BE2C (cell line): Measurements from ENCODE around the gene PIP5K1B.
A peak's percentile ranks its signal among the peaks of the same experiment; 100 is the strongest.

Experiments
- DNase-seq: peaks from one replicate; pipeline ENCODE4 v3.0.0-alpha.2; 2020
- H3K27me3 ChIP-seq: fragments of 250-450 bp; sonication (Bioruptor Pico); 2 replicates; pipeline ENCODE4 v1.5.1; 2020; ENCODE audit warnings: mild to moderate bottlenecking
- H3K36me3 ChIP-seq: fragments of 250-450 bp; sonication (Bioruptor Pico); 2 replicates; pipeline ENCODE4 v1.5.1; 2020; ENCODE audit warnings: mild to moderate bottlenecking
- H3K4me1 ChIP-seq: fragments of 250-450 bp; sonication (Bioruptor Pico); 2 replicates; pipeline ENCODE4 v1.5.1; 2020
- H3K4me3 ChIP-seq: 2 replicates; pipeline ENCODE4 v1.5.1; 2011; ENCODE audit warnings: low read depth, low read length
- H3K9me3 ChIP-seq: fragments of 250-450 bp; sonication (Bioruptor Pico); 2 replicates; pipeline ENCODE4 v1.5.1; 2020
- TF ChIP-seq, protein P1 (sequence below): IDR thresholded peaks from 2 replicates; pipeline ENCODE4 v1.5.1; 2012; ENCODE audit warnings: mild to moderate bottlenecking, low read depth, low read length

PIP5K1B gene

GRCh38 chr9:68775003-68775730, 70.1 kb downstream of the PIP5K1B start:
- Histone ChIP-seq H3K36me3 (no peaks in the 10 kb centered on the region), H3K4me1 (no peaks in the 10 kb centered on the region), H3K4me3 (no peak overlapping the region), H3K27me3 (peaks cover 28% of the 10 kb centered on the region), H3K9me3 (no peaks in the 10 kb centered on the region)
- no peak for DNase-seq
- TF ChIP-seq, protein P1, sequence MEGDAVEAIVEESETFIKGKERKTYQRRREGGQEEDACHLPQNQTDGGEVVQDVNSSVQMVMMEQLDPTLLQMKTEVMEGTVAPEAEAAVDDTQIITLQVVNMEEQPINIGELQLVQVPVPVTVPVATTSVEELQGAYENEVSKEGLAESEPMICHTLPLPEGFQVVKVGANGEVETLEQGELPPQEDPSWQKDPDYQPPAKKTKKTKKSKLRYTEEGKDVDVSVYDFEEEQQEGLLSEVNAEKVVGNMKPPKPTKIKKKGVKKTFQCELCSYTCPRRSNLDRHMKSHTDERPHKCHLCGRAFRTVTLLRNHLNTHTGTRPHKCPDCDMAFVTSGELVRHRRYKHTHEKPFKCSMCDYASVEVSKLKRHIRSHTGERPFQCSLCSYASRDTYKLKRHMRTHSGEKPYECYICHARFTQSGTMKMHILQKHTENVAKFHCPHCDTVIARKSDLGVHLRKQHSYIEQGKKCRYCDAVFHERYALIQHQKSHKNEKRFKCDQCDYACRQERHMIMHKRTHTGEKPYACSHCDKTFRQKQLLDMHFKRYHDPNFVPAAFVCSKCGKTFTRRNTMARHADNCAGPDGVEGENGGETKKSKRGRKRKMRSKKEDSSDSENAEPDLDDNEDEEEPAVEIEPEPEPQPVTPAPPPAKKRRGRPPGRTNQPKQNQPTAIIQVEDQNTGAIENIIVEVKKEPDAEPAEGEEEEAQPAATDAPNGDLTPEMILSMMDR = no peak

GRCh38 chr9:68777070-68777763, 72.2 kb downstream of the PIP5K1B start:
- Histone ChIP-seq H3K4me3 (no peak overlapping the region), H3K4me1 (no peaks in the 10 kb centered on the region; the same call in 1 of the 2 replicates), H3K9me3 (no peaks in the 10 kb centered on the region), H3K27me3 (peaks cover 28% of the 10 kb centered on the region), H3K36me3 (no peaks in the 10 kb centered on the region)
- TF ChIP-seq, protein P1 = no peak
- DNase-seq = no peak

DNA sequence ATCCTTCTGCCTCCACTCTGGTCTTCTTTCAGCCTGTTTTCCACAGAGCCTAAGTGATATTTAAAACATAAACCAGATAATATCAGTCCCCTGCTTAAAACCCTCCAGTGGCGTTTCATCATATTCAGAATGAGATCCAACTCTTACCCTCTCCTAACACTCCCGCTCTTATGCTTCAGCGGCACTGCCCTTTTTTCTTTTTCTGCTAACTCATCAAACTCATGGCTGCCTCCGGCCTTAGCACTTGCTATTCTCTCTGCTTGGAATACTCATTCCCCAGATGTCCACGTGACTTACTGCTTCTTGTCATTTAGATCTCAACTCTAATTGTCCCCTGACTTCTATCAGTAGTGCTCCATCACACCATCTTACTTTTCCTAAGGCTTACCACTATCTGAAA, 73.6 kb downstream of the PIP5K1B start:
- TF ChIP-seq, protein P1 = no peak

DNA sequence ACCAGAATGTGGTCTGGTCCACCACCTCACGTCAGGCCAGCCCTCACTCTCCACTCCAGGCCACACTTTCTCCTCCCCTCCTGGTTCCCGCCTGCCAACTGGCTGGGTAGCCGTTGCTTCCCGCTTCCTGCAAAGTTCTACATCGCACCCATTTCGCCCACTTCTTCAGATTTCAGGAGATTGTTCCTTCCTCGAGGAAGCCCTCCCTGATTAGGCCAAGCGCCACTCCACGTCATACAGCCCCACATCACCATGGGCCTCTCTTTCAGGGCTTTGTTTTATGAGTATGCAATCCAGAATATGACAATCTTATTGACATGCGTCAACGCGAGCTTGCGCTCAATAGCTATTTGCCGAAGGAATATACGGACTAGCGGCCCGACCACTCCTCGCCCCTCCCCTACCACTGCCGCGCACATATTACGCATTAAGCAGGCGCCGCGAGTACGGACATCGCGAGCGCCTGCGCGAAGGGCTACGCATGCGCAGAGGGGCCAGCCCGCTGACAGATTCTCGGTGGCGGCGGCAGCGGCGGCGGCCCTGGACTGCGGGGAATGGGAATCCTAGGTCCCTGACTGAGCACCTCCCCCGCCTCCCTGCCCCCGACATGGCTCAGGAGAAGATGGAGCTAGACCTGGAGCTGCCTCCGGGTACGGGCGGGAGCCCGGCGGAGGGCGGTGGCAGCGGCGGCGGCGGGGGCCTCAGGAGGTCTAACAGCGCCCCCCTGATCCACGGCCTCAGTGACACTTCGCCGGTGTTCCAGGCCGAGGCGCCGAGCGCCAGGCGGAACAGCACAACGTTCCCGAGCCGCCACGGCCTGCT, 74.7 kb downstream of the PIP5K1B start:
- Histone ChIP-seq H3K36me3 (no peaks in the 10 kb centered on the region), H3K4me3 (peak overlapping the region; percentile 83), H3K27me3 (peaks cover 5% of the 10 kb centered on the region), H3K4me1 (no peaks in the 10 kb centered on the region; the same call in 1 of the 2 replicates), H3K9me3 (no peaks in the 10 kb centered on the region)
- TF ChIP-seq, protein P1 = peak; percentile 37; the same call in 1 of the 2 replicates
- peak; percentile 96 for DNase-seq

More for the DNA sequence above, 73.6 kb downstream of the PIP5K1B start:
- Histone ChIP-seq H3K4me1 (no peaks in the 10 kb centered on the region; the same call in 1 of the 2 replicates), H3K9me3 (no peaks in the 10 kb centered on the region), H3K36me3 (no peaks in the 10 kb centered on the region), H3K4me3 (no peak overlapping the region), H3K27me3 (peaks cover 15% of the 10 kb centered on the region)
- DNase-seq = no peak

DNA sequence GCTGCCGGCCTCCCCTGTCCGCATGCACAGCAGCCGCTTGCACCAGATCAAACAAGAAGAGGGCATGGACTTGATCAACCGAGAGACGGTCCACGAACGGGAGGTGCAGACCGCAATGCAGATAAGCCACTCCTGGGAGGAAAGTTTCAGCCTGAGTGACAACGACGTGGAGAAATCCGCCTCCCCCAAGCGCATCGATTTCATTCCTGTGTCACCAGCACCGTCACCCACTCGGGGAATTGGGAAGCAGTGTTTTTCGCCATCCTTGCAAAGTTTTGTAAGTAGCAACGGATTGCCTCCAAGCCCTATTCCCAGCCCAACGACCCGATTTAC, 75.3 kb downstream of the PIP5K1B start:
- H3K9me3 ChIP-seq = no peaks in the 10 kb centered on the region
- no peaks in the 10 kb centered on the region; the same call in 1 of the 2 replicates for H3K4me1 ChIP-seq
- TF ChIP-seq, protein P1 = no peak
- H3K36me3 ChIP-seq = no peaks in the 10 kb centered on the region
- no peak for DNase-seq
- H3K4me3 ChIP-seq = peak overlapping the region; percentile 83
- H3K27me3 ChIP-seq = no peaks in the 10 kb centered on the region; the same call in 1 of the 2 replicates
